Breast epithelium (tissue), 4 donors: ENCODE data around the gene NEK8. TPM values are rescaled to one million over a fixed set of nuclear protein-coding genes. Genes with fewer than 3 reads are reported as not detected.
"Not testable (repeated sequence)": the region's sequence is repeated elsewhere in the genome, so short reads cannot be mapped to it uniquely, and the experiment has no call there.

Experiments used
- DNase-seq, 2 donors: peaks; one replicate each; pipeline ENCODE4 v3.0.0-alpha.2; 2019; ENCODE audit warnings: low spot score in 2 of 2
- H3K27ac ChIP-seq, 2 donors: fragments of 200-600 bp; sonication (generic) in 1 of 2; one replicate each; pipeline ENCODE4 v1.5.1; 2016 to 2019; ENCODE audit warnings: mild to moderate bottlenecking in 1 of 2
- H3K27me3 ChIP-seq, 2 donors: fragments of 200-600 bp; sonication (generic) in 1 of 2; one replicate each; pipeline versions ENCODE4 v1.5.1 to v1.6.0; 2017 to 2019; ENCODE audit warnings: control low read depth in 1 of 2, mild to moderate bottlenecking in 1 of 2
- H3K36me3 ChIP-seq: fragments of 200-600 bp; one replicate; pipeline ENCODE4 v1.5.1; 2019
- H3K4me1 ChIP-seq, 2 donors: fragments of 200-600 bp; sonication (generic); one replicate each; pipeline ENCODE4 v1.5.1; 2016 to 2019; ENCODE audit warnings: control low read depth in 1 of 2
- H3K4me3 ChIP-seq, 3 donors: fragments of 200-600 bp; sonication (generic); 1 replicate in 2 of 3; 2 replicates in 1 of 3; pipeline ENCODE4 v1.5.1; 2016 to 2019; ENCODE audit warnings: mild to moderate bottlenecking in 3 of 3, moderate library complexity in 2 of 3
- H3K9me3 ChIP-seq, 2 donors: fragments of 200-600 bp; sonication (generic) in 1 of 2; one replicate each; pipeline ENCODE4 v1.5.1; 2016 to 2019; ENCODE audit warnings: control low read depth in 1 of 2
- POLR2A ChIP-seq: fragments of 450-650 bp; IDR thresholded peaks from one replicate; pipeline ENCODE4 v1.6.1; 2016; ENCODE audit warnings: antibody characterized with exemption, mild to moderate bottlenecking, moderate library complexity
- POLR2AphosphoS5 ChIP-seq, 3 donors: sonication (generic); formaldehyde crosslinking; IDR thresholded peaks; one replicate each; pipeline ENCODE4 v1.6.1; 2017; ENCODE audit warnings: antibody characterized with exemption in 3 of 3
- intact Hi-C: fragments of 100-400 bp; cut with DNase I; formaldehyde crosslinking; loops from one replicate; pipeline ENCODE4 v1.15.1; 2023; ENCODE audit warnings: low total_unique reads
- total RNA-seq, 3 donors: library from RNA; depleted of rRNA; stranded (reverse); fragments of >200 nt; gene quantifications; one replicate each; pipeline ENCODE4 v1.1.0, GENCODE V29; 2016
- TF ChIP-seq, protein P1 (sequence below), 3 donors: fragments of 450-650 bp; IDR thresholded peaks; one replicate each; pipeline ENCODE4 v1.5.1; 2016 to 2017; ENCODE audit warnings: antibody characterized with exemption in 3 of 3, mild to moderate bottlenecking in 3 of 3, moderate library complexity in 3 of 3

Gene NEK8
- total RNA-seq, 3 donors from 2014 or later, result 2.9 to 5.3 (median 2.9) TPM

DNA sequence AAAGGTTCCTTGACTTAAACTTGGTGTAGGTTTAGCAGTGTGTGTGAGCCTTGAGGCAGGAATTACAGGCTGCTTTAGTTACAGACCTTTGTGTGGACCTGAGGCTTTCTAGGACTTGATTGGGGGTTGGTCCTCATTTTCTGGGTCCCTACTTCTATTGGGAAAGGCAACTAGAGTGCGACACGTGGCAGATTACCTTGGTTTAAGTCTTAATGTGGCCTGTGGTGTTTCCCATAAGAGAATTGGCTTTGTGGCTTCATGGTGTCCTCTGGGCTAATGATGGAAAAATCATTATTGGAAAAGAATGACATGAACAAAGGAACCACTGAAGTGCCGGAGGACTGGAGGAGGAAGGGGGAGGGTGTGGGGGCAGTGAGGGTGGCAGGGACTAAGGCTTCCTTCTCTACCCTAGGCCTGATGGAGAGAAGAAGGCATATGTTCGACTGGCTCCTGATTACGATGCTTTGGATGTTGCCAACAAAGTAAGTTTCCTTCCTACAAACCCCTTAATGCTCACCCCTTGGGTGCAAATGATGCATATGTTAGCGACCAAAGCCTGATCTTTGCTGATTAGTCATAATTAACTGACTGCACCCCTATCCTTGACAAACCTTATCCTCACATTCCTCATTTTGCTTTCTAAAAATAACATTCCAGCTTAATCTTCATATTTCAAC, 5.3 kb upstream of the NEK8 start:
- H3K36me3 ChIP-seq, result no peaks in the 10 kb centered on the region
- H3K4me1 ChIP-seq, result peaks cover 12 to 19% of the 10 kb centered on the region in 2 donors
- no peak for DNase-seq
- intact Hi-C loops, result no loop called here
- TF ChIP-seq, protein P1, sequence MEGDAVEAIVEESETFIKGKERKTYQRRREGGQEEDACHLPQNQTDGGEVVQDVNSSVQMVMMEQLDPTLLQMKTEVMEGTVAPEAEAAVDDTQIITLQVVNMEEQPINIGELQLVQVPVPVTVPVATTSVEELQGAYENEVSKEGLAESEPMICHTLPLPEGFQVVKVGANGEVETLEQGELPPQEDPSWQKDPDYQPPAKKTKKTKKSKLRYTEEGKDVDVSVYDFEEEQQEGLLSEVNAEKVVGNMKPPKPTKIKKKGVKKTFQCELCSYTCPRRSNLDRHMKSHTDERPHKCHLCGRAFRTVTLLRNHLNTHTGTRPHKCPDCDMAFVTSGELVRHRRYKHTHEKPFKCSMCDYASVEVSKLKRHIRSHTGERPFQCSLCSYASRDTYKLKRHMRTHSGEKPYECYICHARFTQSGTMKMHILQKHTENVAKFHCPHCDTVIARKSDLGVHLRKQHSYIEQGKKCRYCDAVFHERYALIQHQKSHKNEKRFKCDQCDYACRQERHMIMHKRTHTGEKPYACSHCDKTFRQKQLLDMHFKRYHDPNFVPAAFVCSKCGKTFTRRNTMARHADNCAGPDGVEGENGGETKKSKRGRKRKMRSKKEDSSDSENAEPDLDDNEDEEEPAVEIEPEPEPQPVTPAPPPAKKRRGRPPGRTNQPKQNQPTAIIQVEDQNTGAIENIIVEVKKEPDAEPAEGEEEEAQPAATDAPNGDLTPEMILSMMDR (IDR thresholded peaks at IDR 0.05), result no peak
- no peak for TF ChIP-seq POLR2AphosphoS5 (IDR thresholded peaks at IDR 0.05)
- no peak for TF ChIP-seq POLR2A
- H3K27me3 ChIP-seq, result no peaks in the 10 kb centered on the region
- H3K4me3 ChIP-seq, result no peak overlapping the region
- H3K9me3 ChIP-seq, result no peaks in the 10 kb centered on the region
- peak overlapping the region; percentile 28 to 40 for H3K27ac ChIP-seq

DNA sequence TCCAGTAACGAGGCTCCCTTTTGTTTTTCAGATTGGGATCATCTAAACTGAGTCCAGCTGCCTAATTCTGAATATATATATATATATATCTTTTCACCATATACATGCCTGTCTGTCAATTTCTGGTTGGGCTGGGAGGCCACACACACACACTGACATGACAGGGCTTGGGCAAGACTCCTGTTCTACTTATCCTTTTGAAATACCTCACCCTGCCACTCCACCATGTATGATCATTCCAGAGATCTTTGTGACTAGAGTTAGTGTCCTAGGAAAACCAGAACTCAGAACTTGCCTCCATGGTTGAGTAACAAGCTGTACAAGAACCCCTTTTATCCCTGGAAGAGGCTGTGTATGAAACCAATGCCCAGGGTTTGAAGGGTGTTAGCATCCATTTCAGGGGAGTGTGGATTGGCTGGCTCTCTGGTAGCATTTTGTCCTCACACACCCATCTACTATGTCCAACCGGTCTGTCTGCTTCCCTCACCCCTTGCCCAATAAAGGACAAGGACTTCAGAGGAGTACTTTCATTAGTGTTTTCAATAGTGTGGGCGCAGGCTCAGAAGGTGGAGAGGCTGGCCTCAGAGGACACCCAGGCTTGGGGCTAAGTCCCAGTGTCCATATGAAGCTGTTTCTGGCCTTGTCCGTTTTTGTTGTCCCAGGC, 4.6 kb upstream of the NEK8 start:
- H3K27me3 ChIP-seq, DNase-seq, H3K9me3 ChIP-seq, H3K36me3 ChIP-seq, H3K4me3 ChIP-seq, intact Hi-C loops: not testable (repeated sequence)
- Histone ChIP-seq H3K27ac (peak overlapping the region; percentile 99), H3K4me1 (peaks cover 12 to 15% of the 10 kb centered on the region in 2 donors)

DNA sequence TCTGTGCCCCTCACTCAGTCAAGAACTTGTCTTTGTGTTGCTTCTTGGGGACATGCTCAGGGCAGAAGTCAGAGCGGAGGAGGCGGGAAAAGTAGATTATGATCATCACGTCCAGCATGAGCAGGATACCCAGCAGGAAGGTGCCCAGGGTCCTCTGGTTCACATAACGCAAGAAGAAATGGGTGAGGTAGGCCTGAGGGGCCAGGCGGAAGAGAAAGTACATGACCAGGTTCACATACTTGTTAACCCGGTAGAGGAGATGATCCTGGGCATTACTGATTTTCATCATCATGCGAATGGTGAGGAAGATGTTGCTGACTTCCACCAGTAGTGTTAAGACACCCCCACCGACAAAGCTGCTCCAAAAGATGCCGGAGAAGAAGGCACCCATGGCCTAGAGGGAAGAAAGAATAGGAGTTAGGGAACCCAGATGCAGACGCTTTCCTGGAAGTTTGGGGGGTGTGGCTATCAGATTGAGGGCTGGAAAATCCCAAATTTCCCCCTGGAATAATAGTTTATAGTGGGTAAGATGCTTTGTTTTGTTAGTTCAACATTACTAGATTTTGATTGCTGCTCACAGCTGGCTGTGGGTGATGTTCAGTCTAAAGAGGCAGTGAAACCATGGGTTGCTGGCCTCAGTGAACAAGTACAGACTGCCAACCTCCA, 4.0 kb upstream of the NEK8 start:
- no peak for DNase-seq
- H3K9me3 ChIP-seq, result no peaks in the 10 kb centered on the region
- no peaks in the 10 kb centered on the region for H3K36me3 ChIP-seq
- no peak overlapping the region for H3K4me3 ChIP-seq
- intact Hi-C loops, result no loop called here
- peak overlapping the region; percentile 99 for H3K27ac ChIP-seq
- TF ChIP-seq POLR2A (no peak), POLR2AphosphoS5 (IDR thresholded peaks at IDR 0.05) (no peak)
- TF ChIP-seq, protein P1 (IDR thresholded peaks at IDR 0.05), result no peak
- no peaks in the 10 kb centered on the region for H3K27me3 ChIP-seq
- H3K4me1 ChIP-seq, result peaks cover 12 to 15% of the 10 kb centered on the region in 2 donors

DNA sequence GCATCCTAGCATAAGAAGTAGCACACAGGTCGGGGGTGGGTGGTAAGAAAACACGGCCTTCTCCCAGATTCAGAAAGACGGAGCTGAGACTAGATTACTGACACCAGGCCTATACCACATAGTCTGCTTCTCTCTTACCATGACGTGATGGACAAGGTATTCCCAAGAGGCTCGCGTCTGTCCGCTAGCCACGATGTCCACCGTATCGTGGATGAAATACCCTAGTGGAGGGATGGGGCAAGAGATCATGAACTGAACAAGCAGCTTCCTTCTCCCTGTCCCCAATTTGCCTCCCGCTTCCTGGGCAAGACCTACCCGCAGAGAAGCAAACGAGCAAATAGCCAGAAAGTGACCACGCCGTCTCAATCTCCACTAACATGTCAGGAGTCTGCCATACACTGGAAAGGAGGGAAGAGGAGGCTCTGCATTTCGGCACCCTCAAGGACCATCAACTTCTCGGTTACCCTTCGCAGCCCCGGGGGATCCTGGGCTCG, 3.4 kb upstream of the NEK8 start:
- TF ChIP-seq, protein P1 (IDR thresholded peaks at IDR 0.05), result no peak
- peak in 1 of 3 donors; percentile 19 for TF ChIP-seq POLR2AphosphoS5 (IDR thresholded peaks at IDR 0.05)
- no peak for TF ChIP-seq POLR2A
- DNase-seq, result no peak
- Histone ChIP-seq H3K4me1 (peaks cover 12 to 15% of the 10 kb centered on the region in 2 donors), H3K36me3 (no peaks in the 10 kb centered on the region), H3K4me3 (peak overlapping the region; percentile 74 to 83 (median 77)), H3K27me3 (no peaks in the 10 kb centered on the region), H3K27ac (peak overlapping the region; percentile 99), H3K9me3 (no peaks in the 10 kb centered on the region)
- intact Hi-C loops, result no loop called here

DNA sequence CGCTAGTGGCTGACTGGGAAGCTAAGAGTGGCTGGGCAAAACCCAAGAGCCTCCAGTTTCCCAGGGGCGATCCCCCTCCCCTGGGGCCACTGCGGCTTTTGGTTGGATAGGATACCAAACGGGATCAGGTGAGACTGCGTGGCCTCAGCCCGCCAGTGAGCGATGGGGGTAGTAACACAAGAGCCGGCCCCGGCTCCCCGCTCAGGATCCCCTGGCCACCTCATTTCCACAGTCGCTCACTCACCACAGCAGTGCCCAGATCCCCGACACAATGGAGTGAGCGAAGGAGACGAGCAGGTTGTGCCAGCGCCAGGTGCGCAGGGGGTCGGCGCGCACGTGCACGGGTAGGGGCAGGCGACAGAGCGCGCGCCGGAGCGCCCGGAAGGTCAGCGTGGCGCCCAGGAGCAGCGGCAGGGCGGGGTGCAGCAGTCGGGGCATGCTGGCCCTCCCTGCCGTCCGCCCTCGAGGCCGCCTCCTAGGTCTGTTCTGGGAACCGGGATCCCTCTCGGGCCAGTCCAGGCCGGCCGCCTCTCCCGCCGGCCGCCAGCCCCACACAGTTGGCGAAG, 2.8 kb upstream of the NEK8 start:
- peak overlapping the region; percentile 74 to 83 (median 77) for H3K4me3 ChIP-seq
- H3K27ac ChIP-seq, result peak overlapping the region; percentile 99
- no peak for DNase-seq
- H3K27me3 ChIP-seq, result no peaks in the 10 kb centered on the region
- no peaks in the 10 kb centered on the region for H3K9me3 ChIP-seq
- H3K4me1 ChIP-seq, result peaks cover 12 to 13% of the 10 kb centered on the region in 2 donors
- no peaks in the 10 kb centered on the region for H3K36me3 ChIP-seq
- TF ChIP-seq POLR2AphosphoS5 (IDR thresholded peaks at IDR 0.05) (peak in 2 of 3 donors; percentile 15 to 18), POLR2A (no peak)
- TF ChIP-seq, protein P1 (IDR thresholded peaks at IDR 0.05), result no peak
- intact Hi-C loops, result no loop called here
